Activated CD4-positive, alpha-beta T cell treated with anti-CD3 and anti-CD28 coated beads for 48 hours (primary cell): ENCODE data around the gene INPP4B.

Experiments used
- DNase-seq: peaks from one replicate; pipeline ENCODE4 v3.0.0-alpha.2; 2020

The INPP4B gene

DNA sequence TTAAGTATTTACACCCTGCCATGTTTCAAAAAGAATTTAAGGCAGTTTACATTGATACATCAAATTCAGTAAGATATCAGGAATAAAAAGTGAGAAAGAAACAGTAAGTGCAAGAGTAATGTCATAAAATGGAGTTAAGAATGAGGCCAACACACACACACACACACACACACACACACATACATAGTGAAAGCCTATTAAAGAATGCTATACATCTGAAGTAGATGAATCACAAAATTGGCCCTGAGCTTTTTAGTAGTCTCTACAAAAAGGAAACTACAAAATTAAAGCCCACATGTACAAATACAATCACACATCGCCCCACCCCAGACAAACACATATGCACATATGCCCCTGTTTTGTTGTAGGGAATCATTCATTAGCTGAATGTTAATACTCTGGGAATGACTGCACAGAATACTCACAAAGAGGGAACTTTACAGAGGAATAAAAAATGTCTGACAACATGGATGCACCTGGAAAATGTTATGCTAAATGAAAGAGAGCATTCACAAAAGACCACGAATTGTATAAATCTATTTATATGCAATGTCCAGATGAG, 780.9 kb downstream of the INPP4B start:
- DNase-seq, result no peak

DNA sequence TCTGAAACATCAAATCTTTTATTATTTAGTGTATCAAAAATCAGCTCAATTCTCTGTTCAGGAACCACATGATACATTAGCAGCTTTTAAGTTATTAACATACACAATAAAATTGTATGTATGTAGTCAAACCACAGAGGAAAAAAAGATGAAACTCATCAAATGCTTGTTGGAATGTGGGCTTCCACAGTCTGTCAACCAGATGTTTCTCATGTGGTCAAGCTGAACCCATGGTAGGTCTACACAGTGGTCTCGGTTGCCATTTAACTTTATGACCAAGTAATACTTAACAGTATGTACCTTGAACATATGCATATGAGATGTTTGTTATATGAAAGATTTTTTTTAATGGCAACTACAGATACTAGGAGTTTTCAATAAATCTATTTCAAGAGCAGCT, 781.9 kb downstream of the INPP4B start:
- DNase-seq, result no peak

- no peak for DNase-seq
Observed at GRCh38 chr4:142045996-142046395, 800.1 kb downstream of the INPP4B start.

DNA sequence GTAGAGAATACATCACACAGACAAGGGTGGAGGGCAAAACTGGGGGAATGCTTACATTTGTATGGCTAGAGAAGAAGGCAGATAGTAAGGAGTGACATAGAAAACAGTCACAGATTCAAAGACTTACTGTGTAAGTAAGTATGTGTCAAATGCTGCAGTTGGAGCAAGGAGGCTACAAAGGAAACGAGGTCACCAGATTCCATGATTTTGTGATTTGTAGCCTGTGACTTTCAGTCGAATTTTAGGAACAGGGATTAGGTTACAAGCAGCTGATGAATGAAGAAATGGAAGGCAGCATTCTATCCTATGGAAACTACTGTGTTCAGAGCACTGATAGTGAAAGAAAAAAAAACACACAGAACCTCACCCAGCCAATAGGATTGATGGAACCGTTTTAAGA, 801.8 kb downstream of the INPP4B start:
- no peak for DNase-seq

DNA sequence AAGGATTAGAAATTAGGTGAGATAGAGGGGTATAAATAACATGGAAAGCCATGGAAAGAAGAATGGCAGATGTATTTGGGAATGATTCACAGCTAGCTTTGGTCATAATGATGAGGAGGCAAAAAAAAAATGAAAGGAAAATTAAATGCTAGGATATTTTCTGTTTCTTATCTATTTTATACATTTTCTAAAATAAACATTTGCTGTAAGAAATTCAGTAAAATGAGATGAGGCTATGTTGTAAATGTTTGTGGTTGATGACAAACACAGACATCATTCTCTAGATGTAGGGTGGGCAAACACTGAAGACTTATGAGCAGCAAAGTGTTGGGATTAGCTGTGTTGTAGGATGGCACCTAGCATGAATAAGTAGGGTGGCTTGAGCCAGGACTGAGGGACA, 802.6 kb downstream of the INPP4B start:
- DNase-seq, result no peak

DNA sequence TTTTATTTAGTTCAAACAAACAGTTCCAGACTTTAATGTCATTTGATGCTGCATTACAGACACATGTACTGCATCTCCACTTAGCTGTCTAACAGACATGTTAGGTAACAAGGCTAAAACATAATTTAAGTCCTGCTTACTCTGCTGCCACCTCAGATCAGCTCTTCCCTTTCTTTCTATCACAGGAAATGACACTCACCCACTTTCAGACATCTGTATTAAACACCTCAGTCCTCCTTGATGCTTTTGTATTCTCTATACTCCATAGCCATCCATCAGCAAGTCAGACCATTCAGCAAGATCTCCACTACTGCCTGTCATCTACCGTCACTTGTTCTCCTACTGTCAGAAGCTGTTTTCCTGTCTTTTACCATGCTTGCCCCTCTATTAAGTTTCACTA, 804.3 kb downstream of the INPP4B start:
- DNase-seq, result no peak

GRCh38 chr4:142040043-142040442, 806.1 kb downstream of the INPP4B start:
- no peak for DNase-seq

DNA sequence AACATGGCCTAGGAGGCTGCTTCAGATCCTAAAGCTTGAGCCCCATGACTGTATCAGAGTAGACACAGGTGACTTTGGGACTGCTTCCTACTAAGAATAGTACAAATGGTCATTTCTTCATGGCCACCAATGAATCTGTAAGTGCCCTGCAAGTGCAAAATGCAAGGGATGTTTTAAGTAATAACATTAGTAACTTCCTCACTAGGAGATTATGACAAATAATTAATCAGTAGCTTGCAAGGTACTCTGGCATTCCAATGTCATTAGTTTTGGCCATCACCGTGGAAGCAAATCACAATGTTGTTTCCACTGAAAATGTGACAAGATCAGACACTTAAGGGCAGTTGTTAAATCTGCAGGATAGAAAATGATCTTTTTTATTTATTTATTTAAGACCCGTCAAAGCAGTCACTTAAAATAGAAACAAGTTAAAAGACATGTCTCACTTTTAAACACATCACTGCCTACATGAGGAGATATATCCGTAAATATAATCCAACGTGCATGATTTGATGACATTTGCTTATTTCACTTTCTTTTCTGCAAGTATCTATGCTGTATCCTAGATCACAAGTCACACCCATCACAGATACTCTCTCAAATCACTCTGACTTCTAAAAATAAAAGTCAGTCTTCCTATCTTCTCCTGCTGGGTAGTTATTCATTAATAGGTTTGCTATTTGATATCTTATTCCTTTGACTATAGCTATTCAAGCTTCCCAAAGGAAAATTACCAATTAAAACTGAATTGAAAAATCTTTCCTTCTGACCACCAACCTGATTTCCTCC, 809.1 kb downstream of the INPP4B start:
- DNase-seq, result no peak

DNA sequence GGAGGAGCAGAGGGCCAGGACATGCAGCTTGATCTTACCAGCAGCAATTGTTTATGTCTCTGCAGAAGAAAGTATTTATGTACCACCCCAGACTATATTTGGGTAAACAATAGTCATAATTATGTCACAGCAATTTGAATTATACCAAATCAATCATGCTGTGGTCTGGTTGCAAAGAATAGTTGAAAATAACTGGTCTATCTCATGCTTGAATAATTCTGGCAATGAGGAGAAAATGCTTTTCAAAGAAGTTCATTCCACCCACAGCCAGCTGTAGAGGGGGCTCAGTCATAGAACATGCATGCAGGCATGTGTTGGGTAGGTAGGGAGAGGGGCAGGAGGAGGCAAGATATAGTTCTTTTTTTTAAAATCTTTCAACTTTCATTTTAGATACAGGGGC, 810.5 kb downstream of the INPP4B start:
- no peak for DNase-seq

DNA sequence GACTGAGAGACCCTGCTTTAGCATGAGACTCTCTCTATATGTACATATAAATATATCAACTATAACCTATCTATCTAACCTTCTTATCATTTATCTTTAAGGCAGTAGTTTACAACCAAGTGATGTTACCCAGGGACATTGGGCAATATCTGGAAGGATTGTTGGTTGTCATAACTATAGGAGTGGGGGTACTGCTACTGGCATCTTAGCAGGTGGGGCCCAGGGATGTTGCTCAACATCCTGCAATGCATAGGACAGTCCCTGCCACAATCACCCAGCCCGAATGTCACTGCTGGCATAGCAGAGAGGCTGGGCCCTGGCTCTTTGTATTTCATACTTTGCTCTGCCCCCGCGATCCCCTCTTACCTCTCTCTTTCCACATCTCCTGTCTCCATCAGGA, 812.0 kb downstream of the INPP4B start:
- DNase-seq, result no peak

DNA sequence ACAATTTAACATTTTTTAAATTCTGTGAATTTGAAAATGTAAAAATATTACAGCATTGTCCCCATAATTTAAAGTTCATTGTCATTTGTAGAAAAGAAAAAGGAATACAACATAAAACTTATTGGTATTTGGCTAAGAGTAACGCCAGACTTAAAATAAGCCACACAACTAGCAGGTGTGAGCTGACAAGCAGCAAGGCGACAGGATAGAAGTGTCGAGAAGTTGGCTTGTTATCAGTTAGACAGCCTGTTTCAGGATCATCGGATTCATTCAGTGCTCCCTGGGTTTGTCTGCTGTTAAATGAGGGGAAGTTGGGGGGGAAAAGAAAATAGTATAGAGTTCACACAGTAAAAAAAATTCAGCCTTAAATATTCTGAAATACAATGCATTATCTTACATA, 816.1 kb downstream of the INPP4B start:
- DNase-seq, result no peak

- no peak for DNase-seq
Observed at GRCh38 chr4:142021761-142022160, 824.3 kb downstream of the INPP4B start.

DNA sequence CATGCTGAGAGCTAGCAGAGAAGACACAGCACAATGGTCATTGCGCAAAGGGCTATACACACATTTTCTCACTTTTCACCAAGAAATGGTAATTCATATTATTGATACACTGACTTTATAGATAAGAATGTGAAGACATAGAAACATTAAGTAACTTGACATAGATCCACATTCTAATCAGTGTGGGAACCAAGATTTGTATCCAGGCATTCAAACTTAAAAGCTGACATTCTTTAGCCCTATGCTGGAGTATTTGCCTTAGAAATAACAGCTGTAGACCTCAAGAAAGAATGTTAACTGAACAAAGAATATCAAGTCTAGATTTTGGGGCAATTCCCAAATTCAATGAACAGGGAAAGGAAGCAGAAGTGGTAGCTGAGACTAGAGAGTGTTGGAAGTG, 824.9 kb downstream of the INPP4B start:
- DNase-seq, result no peak

GRCh38 chr4:142016031-142016430, 830.1 kb downstream of the INPP4B start:
- DNase-seq, result peak; percentile 5

- no peak for DNase-seq
Observed at GRCh38 chr4:142009751-142010150, 836.4 kb downstream of the INPP4B start.

DNA sequence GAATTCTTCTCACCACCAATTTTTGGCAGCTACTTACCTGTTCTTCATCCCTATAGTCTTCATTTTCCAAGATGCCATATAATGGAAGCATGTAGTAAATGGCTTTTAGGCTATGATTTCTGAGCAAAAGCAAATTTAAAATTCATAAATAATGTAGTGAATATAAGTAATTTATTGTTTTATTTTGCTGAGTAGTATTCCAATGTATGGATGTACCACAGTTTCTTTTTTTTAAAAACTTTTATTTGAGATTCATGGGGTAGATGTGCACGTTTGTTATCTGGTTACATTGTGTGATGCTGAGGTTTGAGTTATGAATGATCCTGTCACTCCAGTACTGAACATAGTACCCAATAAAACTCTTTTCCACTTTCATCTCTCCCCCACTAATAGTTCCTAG, 840.6 kb downstream of the INPP4B start:
- no peak for DNase-seq

- DNase-seq, result no peak
Observed at GRCh38 chr4:141999446-142000143, 846.5 kb downstream of the INPP4B start.

- no peak for DNase-seq
Observed at GRCh38 chr4:141995056-141995455, 851.0 kb downstream of the INPP4B start.

DNA sequence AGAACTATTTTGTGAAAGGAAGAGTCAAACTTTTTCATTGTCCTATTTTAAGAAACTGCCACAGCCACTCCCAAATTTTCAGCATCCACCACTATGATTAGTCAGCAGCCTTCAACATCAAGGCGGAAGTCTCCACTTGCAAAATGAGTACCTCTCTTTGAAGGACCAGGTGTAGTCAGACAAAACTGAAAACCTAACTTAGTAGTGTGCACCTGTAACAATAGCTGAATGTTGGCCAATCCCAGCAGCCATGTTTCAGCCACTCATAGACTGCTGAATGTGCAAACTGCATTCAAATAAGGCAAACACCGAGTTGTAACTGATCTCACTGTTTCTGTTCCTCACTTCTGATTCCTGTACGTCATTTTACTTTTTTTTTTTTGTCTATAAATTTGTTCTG, 868.7 kb downstream of the INPP4B start:
- DNase-seq, result no peak
